GM18511 (cell line): ENCODE results near the gene PRPF40B.
A peak's percentile ranks its signal among the peaks of the same experiment; 100 is the strongest.
"Not testable (repeated sequence)": the region's sequence is repeated elsewhere in the genome, so short reads cannot be mapped to it uniquely, and the experiment has no call there.

ENCODE experiments used
- ATAC-seq: cut with Tn5 transposase; IDR thresholded peaks from one replicate; pipeline ENCODE4 v1.9.1; 2021; ENCODE audit warnings: mild to moderate bottlenecking, moderate library complexity; ENCODE audit not compliant: unreplicated experiment

The PRPF40B gene

DNA sequence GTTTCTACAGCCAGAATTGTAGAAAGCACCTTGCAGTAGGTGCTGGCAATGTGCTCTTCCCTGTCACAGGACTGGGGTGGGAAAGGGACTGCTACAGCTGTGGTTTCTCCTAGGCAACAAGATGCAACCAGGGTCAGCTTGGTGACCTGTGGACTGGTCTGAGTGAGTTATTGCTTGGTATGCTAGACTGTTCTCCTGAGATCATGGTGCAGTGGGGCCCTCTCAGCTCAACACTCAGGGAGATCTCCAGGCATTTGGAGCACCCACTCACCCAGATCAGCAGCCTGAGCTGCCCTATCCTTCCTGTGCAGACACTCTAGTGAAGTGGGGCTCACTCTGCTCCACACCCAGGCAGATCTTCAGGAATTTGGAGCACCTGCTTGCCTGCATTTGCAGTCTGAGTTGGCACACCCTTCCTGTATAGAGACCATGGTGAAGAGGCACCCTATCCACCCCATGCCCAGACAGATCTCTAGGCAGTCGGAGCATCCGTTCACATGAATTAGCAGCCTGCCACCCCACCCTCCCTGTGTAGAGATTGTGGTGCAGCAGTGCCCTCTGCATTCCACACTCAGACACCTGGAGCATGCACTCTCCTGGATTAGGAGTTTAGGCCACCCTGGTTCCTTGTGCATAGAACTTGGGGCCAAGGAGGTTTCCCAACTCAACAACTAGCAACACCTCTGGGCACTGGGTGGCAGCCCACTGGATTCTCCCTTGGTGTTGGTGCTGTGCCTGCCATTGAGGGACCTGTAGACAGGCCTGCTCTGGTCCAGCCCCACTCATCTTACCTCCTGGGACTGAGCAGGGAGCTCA is 14.1 kb upstream of the PRPF40B start:
- no peak for ATAC-seq

DNA sequence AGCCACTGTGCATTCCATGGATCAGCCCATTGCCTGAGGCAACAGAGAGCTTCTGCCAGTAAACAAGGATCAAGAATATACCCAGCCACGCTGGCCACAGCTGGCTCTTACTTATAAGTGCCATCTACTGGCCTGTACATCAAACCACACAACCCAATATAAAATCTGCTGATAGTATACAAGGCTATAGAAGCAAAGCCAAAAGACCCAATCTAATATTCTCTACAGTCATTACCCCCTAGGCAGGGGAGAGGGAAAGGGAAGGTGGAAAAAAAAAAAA is 13.5 kb upstream of the PRPF40B start:
- ATAC-seq: no peak

DNA sequence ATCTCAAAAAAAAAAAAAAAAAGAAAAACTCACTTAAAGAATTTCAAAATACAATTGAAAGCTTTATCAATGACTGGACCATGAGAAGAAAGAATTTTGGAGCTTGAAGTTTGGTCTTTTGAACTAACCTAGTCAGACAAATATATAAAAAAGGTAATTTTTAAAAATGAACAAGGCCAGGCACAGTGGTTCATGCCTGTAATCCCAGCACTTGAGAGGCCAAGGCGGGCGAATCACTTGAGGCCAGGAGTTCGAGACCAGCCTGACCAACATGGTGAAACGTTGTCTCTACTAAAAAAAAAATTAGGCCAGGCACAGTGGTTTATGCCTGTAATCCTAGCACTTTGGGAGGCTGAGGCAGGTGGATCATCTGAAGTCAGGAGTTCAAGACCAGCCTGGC is 12.6 kb upstream of the PRPF40B start:
- not testable (repeated sequence) for ATAC-seq

DNA sequence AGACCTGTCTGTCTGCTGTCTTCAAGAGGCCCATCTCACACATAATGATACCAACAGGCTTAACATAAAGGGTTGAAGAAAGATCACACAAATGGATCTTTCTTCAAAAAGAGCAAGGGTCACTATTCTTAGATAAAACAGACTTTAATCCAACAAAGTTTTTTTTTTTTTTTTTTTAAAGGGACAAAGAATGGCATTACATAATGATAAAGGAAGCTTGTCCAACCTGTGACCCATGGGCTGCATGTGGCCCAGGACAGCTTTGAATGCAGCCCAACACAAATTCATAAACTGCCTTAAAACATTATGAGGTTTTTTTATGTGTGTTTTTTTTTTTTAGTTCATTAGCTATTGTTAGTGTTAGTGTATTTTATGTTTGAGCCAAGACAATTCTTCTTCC is 11.2 kb upstream of the PRPF40B start:
- no peak for ATAC-seq

DNA sequence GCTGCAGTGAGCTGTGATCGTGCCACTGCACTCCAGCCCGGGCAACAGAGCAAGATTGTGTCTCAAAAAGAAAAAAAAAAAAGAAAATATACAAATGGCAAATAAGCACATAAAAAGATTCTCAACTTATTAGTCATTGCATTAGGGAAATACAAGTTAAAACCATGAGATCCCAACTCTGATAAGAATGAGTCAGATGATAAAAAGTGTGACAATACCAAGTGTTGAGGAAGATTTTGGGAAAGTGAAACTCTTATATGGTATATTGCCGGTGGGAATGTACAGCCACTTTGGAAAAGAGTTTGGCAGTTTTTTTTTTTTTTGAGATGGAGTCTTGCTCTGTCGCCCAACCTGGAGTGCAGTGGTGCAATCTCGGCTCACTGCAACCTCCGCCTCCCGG is 7.6 kb upstream of the PRPF40B start:
- no peak for ATAC-seq

DNA sequence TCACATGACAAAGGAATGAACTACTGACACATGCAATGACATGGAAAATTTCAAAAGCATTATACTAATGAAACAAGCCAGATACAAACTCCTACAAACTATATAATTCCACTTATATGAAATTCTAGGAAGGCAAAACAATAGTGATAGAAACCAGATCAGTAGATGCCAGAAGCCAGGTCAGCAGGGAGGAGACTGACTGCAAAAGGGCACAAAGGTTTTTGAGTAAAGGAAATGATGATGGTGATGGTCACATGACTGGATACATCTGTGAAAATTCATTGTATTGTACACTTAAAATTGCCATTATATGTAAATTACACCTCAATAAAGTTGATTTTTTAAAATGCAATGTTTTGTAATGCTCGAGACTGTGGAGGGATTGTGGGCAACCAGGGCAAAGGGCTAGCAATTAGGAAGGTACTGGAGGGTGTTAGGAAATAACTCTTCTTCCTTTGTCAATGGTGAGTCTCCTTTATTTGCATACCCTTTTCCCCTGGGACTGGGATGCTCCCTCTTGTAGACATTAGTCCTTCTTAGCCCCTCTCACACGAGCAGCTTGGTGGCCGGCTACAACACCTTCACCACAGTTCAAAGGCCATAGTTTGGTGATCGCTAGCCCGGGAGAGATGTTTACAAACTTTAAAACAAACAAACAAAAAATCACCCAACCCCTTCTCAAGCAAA is 6.7 kb upstream of the PRPF40B start:
- ATAC-seq: no peak

DNA sequence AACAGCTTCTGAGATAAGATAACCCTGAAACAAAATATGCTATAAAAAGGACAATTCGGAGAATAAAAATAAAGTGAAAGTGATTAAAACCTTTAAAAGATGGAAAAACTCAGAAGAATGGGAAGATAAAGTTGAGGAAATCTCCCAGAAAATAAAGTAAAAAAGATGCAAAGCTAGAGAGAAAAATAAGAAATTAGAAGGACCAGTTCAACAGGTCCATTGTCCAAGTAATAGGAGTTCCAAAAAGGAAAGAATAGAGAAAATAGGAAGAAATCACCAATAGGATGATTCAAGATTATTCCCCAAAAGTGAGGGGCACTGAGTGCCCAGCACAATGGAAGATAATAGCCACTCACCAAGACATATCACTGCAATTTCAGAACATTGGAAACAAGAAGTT is 4.8 kb upstream of the PRPF40B start:
- ATAC-seq: no peak

DNA sequence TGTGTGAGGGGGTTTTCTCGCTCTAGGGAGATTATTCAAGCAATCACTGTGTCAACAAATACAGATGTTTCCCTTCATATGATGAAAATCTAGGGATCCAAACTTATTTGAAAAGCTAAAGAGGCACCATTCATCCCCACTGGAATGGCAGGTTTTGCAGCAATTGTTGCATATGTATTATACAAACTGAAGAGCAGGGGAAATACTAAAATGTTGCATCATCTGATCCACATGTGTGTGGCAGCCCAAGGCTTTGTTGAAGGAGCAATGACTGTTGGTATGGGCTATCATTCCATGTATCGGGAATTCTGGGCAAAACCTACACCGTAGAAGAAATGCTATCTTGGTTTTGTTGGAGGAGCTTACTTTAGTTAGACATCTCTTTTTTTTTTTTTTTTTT is 4.1 kb upstream of the PRPF40B start:
- no peak for ATAC-seq

DNA sequence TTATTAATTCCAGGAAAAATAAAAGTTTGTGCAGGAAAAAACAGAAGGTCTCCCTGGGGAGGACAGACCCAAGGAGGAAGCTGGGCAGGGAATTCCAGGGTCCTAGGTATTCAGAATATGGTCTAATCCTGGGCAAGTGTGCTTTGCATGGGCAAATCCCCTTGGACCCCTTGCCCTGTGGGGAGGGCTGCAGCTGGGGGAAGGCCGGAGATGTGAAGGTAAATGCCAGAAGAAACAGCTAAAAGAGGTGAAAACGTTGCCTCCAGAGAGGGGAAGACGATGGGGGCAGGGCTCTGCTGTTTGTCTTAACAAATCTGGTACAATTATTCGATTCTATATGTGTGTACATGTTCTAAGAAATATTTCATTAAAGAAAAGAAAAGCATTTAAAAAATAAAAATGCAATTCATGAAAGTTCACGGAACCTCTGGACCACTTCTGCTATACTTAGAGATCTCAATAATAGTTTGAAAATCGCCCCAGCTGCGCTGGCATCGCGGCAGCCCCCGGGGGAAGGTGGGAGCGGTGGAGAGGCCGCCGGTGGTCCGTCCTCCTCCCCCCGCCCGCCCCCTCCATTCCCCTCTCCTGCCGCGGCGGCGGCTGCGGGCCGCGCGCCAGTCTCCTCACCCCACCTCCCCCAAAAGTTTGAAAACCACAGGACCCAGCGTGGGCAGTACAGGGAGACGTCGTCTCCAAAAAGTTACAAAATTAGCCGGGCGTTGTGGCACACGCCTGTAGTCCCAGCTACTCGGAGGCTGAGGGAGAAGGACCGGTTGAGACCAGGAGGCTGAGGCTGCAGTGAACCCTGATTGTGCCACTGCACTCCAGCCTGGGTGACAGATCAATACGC is 1.5 kb upstream of the PRPF40B start:
- no peak for ATAC-seq

DNA sequence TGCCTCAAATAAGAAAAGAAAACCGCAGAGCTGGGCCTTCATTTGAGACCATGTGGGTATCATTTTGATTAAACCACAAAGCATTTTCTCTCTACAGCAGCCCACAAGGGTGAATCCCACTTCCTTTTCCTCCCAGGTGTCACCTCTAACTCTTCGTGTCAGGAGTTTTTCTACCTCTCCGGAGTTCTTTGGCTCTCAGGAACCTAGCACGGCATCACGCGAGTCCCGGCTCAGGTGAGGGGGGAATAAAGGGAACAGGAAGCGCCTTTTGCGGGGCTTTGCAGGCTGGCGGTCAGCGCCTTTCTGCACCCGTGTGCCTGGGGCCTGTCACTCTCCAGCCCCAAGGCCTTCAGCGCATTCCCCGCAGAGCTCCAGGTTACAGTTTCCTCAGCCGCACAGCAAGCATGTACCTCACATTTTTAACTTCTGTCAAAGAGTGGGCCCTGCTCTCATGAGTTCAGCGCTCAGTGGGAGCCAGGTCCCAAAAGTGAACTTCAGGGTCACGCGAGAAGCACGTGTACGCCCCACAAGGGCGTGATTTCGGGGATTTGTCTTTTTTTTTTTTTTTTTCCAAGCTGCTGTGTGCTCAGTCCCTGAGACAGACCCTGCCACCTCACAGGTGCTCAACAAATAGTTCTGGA is 740 bp upstream of the PRPF40B start:
- ATAC-seq: peak; percentile 47

DNA sequence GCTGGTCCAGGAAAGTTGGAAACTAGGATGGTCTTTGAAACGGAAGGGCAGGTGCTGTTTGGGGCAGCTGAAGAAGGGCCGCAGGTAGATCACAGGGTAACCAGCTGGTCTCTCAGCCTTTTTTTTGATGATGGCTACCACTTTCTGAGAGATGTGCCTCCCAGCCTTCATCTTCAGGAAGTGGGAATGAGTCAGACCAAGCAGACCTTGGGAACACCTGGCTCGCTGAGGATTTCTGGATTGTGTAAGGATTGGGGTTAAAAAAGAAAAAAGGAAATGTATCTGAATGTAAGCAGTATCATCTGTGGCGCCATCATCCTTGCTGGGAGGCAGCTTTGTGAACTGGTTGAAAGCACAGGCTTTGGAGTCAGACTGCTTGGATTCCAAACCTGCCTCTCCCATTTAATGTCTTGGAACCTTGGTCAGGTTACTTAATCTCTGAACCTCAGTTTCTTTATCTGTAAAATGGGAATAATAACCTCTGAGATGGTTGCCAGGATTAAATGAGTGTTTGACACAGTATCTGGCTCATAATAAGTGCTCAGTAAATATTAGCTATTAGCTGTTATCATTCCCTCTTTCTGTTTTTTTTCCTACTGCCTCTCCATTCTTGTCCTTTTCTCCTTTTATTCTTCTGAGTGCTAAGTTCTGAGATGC is 1.7 kb downstream of the PRPF40B start:
- no peak for ATAC-seq

DNA sequence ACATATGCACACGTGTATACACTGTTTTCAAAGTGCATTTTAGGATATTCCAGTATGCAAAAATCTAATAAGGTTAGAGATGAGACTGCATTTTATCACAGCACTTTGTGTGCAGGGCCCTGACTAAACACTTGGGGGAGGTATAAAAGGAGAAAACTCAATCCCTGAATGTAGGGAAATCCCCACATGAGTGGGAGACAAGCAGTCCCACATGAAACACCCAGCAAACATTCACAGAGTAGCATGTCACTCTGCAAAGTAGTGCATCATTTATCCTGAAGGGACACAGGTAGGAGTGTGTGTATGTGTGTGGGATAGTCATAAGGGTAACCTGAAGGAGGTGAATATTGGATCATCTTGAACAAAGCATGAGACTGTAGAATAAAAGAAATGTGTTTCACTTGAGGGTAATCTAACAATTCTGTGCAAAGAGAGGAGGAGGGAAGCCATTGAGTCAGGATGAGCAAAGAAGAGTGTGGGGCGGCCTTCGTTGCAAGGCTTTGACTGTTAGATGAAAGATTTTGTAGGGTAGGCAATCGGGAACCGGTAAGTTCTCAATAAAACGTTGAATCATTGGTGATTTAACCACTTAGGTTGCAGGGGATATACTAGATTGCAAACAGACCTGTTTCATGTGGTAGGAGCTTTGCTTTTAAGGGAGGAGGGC is 2.9 kb downstream of the PRPF40B start:
- ATAC-seq: no peak

DNA sequence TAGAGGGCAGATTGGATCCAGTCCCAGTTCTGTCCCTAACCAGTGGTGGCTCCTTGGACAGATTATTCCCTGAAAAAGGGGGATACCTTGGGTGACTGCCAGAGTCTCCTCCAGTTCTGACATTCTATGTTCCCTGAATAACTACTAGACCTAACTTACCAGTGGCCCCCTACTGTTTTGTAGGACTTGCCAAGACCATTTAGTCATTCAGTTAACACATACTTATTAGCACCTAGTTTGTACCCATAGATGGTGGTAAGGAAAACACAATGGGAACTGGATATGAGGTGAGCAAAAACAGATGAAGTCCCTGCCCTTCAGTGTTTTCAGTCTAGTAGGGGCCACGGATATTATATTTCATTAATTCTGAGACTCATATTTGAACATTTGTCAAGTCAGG is 3.5 kb downstream of the PRPF40B start:
- no peak for ATAC-seq

DNA sequence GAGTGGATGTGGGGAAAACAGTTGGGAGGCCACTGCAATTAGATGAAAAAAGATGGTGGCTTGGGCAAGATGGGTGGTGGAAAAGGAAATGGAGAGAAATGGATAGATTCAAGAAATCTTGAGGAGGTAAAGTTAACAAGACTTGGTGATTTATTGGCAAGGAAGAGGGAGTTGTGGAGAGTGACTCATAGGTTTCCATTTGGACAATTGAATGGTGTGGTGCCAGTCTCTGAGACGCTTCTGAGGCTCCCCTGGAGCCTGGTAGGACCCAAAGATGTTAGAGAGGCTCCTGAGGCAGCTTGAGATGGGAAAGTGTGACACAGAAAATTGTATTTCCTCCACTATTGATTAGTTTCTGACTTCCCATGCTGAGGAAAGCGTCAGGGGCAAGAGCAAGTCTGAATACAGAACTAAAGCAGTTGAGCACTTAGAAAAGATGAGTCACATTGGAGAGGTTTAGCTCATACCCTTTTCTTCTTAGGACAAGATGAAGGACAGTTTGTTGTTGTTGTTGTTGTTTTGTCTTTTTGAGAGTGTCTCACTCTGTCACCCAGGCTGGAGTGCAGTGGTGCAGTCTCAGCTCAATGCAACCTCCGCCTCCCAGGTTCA is 4.5 kb downstream of the PRPF40B start:
- ATAC-seq: no peak

DNA sequence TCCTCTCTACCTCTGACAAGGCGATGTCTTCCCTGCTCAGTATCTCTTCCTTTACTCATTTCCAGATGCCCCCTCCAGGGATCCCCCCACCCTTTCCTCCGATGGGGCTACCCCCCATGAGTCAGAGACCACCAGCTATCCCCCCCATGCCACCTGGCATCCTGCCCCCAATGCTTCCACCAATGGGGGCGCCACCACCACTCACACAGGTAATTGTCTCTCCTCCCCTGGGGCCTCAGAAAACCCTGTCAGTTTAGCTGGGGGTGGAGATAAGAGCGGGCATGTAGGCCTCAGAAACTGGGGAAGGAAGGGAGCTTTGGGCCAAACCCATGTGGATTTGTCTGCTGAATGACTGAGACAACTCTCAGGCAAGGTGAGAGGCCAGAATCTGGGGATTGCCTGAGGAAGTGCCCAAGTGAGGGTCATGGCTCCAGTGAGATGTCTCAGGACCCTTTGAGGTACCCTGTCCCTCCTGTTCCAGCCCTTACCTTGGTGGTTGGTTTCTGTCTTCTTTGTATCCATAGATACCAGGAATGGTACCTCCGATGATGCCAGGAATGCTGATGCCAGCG is 8.1 kb downstream of the PRPF40B start:
- ATAC-seq: no peak

DNA sequence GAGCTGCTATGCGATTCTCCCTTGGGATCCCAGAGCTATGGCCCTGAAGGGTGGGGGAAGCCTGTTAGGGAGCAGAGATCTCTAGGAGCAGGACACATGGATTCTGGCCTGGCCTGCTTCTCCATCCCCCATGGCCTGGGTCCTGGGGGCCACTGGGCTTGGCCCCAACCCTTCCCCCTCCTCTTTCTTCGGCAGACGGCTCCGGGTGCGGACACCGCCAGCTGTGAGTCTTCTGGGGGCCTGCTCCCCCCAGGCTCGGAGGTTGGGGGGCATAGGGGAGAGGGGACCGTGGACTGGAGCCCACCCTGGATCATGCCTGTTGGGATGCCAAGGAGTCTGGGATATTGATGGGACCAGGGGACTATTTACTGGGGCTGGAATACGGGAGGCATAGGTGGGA is 9.0 kb downstream of the PRPF40B start:
- ATAC-seq: no peak

DNA sequence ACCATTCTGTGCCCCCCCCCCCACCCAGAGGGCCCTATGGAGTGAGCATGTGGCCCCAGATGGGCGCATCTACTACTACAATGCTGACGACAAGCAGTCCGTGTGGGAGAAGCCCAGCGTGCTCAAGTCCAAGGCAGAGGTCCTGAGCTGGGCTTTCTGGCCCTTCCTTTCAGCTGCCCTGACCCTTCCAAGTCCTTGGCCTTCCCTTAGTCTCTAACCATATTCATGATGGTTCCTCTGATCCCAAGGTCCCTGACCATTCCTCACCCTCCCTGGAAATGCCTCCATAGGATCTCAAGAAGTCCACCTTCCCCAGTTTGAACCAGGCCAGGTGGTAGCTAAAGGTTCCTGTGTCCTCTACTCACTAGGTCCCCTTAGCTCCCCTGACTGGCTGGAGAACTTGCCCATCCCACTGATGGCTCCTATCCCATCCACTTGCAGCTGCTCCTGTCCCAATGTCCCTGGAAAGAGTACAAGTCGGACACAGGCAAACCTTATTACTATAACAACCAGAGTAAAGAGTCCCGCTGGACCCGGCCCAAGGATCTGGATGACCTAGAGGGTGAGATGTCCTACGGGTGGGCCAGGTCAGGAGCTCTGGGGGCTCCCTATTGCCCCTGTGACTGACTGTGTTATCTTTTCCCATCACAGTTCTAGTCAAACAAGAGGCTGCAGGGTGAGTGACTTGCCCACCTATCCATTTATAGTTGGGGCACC is 9.8 kb downstream of the PRPF40B start:
- ATAC-seq: no peak

DNA sequence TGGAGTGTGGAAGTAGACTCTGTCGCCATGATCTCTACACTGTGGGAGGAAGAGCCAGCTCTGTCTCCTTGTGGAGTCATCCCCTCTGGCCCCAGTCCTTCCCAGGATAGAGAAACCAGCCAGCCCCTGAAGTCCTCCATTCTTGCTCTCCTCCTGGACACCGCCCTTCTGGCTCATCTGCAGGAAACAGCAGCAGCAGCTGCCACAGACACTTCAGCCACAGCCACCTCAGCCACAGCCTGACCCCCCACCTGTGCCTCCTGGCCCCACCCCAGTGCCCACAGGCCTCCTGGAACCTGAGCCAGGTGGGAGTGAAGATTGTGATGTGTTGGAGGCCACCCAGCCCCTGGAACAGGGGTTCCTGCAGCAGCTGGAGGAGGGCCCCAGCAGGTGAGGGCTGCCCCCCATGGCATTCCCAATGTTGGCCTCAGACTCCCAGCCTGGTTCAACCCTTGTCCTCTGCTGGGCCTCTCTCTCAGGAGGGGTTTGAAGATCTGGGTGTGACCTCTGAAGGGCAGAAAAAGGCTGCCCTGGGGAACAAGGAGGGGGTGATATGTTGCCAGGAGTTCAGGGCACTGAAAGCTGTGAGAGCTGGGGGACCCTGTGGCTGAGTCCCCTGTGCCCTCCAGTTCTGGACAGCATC is 10.5 kb downstream of the PRPF40B start:
- ATAC-seq: no peak
